ENCODE results near the gene DPEP2NB. TPM values are rescaled to one million over a fixed set of nuclear protein-coding genes. Genes with fewer than 3 reads are reported as not detected.
"Not testable (repeated sequence)": the region's sequence is repeated elsewhere in the genome, so short reads cannot be mapped to it uniquely, and the experiment has no call there.

Gene DPEP2NB
- not detected for polyA plus RNA-seq (ENCODE audit: insufficient read depth in 1 of 5, insufficient read length in 5 of 5, low replicate concordance in 1 of 5)
- long read RNA-seq, donor 1, result 0 reads
- long read RNA-seq, donor 2, result 0 reads
- long read RNA-seq, donor 3, result 0 reads
- long read RNA-seq, donor 4, result 0 reads
- long read RNA-seq, donor 5, result 0 reads
- long read RNA-seq, donor 6, result 0 reads
- long read RNA-seq, donor 7, result 0 reads
- long read RNA-seq, donor 8, result 0 reads

GRCh38 chr16:68015681-68016080, at the start of gene DPEP2NB:
TSS of gene DPEP2NB (minus strand) at chr16:68015911. CDS start at chr16:68015770, 141 bp downstream.
- DNase-seq, result no peak

GRCh38 chr16:68064791-68065365, 49.2 kb upstream of the DPEP2NB start:
- DNase-seq, result peak in 1 of 2 donors; percentile 51

- no peak for DNase-seq
Measured at GRCh38 chr16:68062910-68063393, 47.2 kb upstream of the DPEP2NB start.

- no peak for DNase-seq
Measured at GRCh38 chr16:68061396-68061795, 45.7 kb upstream of the DPEP2NB start.

- DNase-seq, result no peak
Measured at GRCh38 chr16:68059804-68060203, 44.1 kb upstream of the DPEP2NB start.

- DNase-seq, result no peak
Measured at GRCh38 chr16:68055395-68055794, 39.7 kb upstream of the DPEP2NB start.

GRCh38 chr16:68049449-68049848, 33.7 kb upstream of the DPEP2NB start:
- no peak for DNase-seq

- no peak for DNase-seq
Measured at GRCh38 chr16:68047987-68048386, 32.3 kb upstream of the DPEP2NB start.

GRCh38 chr16:68046106-68046505, 30.4 kb upstream of the DPEP2NB start:
- no peak for DNase-seq

GRCh38 chr16:68041783-68042182, 26.1 kb upstream of the DPEP2NB start:
- DNase-seq, result no peak

- DNase-seq, result peak; percentile 31 to 55
Measured at GRCh38 chr16:68040506-68041288, 25.0 kb upstream of the DPEP2NB start.

- DNase-seq, result no peak
Measured at GRCh38 chr16:68037841-68038597, 22.3 kb upstream of the DPEP2NB start.

- DNase-seq, result no peak
Measured at GRCh38 chr16:68035227-68035626, 19.5 kb upstream of the DPEP2NB start.

- no peak for DNase-seq
Measured at GRCh38 chr16:68033101-68033500, 17.4 kb upstream of the DPEP2NB start.

- DNase-seq, result no peak
Measured at GRCh38 chr16:68031951-68032350, 16.2 kb upstream of the DPEP2NB start.

- DNase-seq, result not testable (repeated sequence)
Measured at GRCh38 chr16:68030108-68030507, 14.4 kb upstream of the DPEP2NB start.

- DNase-seq, result no peak
Measured at GRCh38 chr16:68028996-68029395, 13.3 kb upstream of the DPEP2NB start.

- DNase-seq, result peak; percentile 91 to 93
Measured at GRCh38 chr16:68022728-68023537, 7.2 kb upstream of the DPEP2NB start, which contains the start of the genes DDX28 and DUS2. TSS of gene DDX28 (minus strand) at chr16:68023232. CDS start at chr16:68023202, 30 bp downstream. TSS of gene DUS2 (plus strand) at chr16:68023284. CDS start at chr16:68038024, 14,740 bp downstream.

GRCh38 chr16:68022278-68022727, 6.6 kb upstream of the DPEP2NB start:
- DNase-seq, result no peak

GRCh38 chr16:68021490-68021889, 5.8 kb upstream of the DPEP2NB start:
- no peak for DNase-seq

- no peak for DNase-seq
Measured at GRCh38 chr16:68019167-68019680, 3.5 kb upstream of the DPEP2NB start.

All from right lung (tissue), 10 donors.